ENCODE data around the gene MAIP1. TPM values are rescaled to one million over a fixed set of nuclear protein-coding genes. Genes with fewer than 3 reads are reported as not detected.

MAIP1 gene, protein sequence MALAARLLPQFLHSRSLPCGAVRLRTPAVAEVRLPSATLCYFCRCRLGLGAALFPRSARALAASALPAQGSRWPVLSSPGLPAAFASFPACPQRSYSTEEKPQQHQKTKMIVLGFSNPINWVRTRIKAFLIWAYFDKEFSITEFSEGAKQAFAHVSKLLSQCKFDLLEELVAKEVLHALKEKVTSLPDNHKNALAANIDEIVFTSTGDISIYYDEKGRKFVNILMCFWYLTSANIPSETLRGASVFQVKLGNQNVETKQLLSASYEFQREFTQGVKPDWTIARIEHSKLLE
- 33.6 to 38.2 TPM (median 37.7 TPM) in 5 replicates for total RNA-seq (2022; extraction: Qiagen RNA extraction)

DNA sequence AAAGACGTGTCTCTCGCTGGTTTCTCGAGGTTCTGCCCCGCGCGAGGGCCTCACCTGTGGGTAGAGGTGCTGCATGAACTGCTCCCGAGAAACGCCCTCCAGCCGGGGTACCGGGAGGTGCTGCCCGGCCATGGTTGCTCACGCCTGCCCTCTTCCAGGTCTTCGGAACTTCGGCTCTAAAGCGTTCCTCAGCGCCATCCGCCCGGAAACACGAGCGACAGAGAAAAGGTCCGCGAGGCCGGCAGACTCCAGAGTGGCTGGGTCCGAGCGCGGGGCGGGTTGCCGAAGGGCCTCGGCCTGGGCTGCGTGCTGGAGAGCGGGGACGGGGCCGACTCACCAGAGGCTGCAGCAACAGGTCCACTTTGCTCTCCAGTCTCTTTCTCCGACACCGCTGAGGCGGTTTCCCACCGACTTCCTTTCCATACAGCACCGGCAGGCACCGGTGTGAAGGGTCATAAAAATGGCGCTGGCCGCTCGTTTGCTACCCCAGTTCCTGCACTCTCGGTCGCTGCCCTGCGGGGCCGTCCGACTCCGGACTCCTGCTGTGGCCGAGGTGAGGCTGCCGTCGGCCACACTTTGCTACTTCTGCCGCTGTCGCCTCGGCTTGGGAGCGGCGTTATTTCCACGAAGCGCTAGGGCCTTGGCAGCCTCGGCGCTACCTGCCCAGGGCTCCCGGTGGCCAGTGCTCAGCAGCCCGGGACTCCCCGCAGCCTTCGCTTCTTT lies at the start of gene MAIP1, which contains the start of gene TYW5:
TSS of gene MAIP1 (plus strand) at position 244 of the 723 bp plus-strand sequence. CDS start at position 461, 217 bp downstream.
TSS of gene TYW5 (minus strand) at position 153 of the 723 bp plus-strand sequence. CDS start at position 132, 21 bp downstream.

DNA sequence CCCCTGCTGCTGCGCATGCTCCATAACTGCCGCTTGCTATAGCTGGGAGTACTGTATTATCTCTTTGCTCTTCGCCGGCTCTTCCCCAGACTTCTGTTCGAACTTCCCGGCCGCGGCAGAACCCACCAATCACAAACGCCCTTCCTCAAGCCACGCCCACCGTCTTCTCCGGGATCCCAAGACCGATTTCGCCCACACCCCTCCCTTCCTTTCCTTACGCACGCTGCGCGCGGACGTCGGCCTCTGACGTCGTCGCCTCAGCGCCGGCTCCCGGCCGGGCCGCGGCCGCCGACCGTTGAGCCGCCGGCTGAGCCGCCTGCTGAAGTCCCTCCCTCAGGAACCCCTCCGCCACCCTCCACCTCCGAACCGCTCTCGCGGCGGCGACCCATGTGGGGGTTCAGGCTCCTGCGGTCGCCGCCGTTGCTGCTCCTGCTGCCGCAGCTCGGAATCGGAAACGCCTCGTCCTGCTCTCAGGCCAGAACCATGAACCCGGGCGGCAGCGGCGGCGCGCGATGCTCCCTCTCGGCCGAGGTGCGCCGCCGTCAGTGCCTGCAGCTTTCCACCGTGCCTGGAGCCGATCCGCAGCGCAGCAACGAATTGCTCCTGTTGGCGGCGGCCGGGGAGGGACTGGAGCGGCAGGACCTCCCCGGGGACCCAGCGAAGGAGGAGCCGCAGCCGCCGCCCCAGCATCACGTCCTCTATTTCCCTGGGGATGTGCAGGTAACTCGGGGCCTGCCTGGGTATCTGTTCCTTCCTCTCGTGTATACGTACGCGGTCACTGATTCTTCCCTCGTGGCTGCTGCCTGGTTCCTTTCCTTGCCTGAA lies 44.1 kb upstream of the MAIP1 start, which contains the start of gene C2orf69:
TSS of gene C2orf69 (plus strand) at position 242 of the 825 bp plus-strand sequence. CDS start at position 388, 146 bp downstream.

Other genes with a start within 250 kb of the MAIP1 start
- gene FTCDNL1, start 104.4 kb upstream of the MAIP1 start, total RNA-seq (2022; extraction: Qiagen RNA extraction), result 2.8 to 3.5 TPM (median 2.9 TPM) in 5 replicates
- gene C2orf69, start 44.3 kb upstream of the MAIP1 start, total RNA-seq (2022; extraction: Qiagen RNA extraction), result 6.4 to 8.0 TPM (median 7.8 TPM) in 5 replicates
- 6.4 to 8.3 TPM (median 6.7 TPM) in 5 replicates for gene TYW5, start 91 bp upstream of the MAIP1 start, total RNA-seq (2022; extraction: Qiagen RNA extraction)